Astrocyte (in vitro differentiated cells and primary cell): ENCODE data around the gene APP. TPM values are rescaled to one million over a fixed set of nuclear protein-coding genes. Genes with fewer than 3 reads are reported as not detected.

Experiments
- DNase-seq: peaks from one replicate; pipeline ENCODE4 v3.0.0-alpha.2; 2010; ENCODE audit warnings: low read depth
- FAIRE-seq: peaks from 2 replicates; lab custom pipeline; 2011; peaks lifted over from hg19 to GRCh38; lab: Jason Lieb, UNC
- H2AFZ ChIP-seq: 2 replicates; pipeline ENCODE4 v1.6.0; 2012; ENCODE audit warnings: low read depth, low read length, inconsistent platforms
- H3K27ac ChIP-seq: 2 replicates; pipeline ENCODE4 v1.5.1; 2011; ENCODE audit warnings: low read depth, low read length, inconsistent platforms
- H3K27me3 ChIP-seq: 2 replicates; pipeline ENCODE4 v1.6.0; 2011; ENCODE audit warnings: low read length, inconsistent platforms; ENCODE audit not compliant: insufficient read depth
- H3K36me3 ChIP-seq: 2 replicates; pipeline ENCODE4 v1.5.1; 2011; ENCODE audit warnings: low read length, inconsistent platforms; ENCODE audit not compliant: insufficient read depth
- H3K4me1 ChIP-seq: 2 replicates; pipeline ENCODE4 v1.5.1; 2011; ENCODE audit warnings: low read length, inconsistent platforms; ENCODE audit not compliant: insufficient read depth
- H3K4me2 ChIP-seq: 2 replicates; pipeline ENCODE4 v1.6.0; 2012; ENCODE audit warnings: low read length, inconsistent platforms
- H3K4me3 ChIP-seq: 2 replicates; pipeline ENCODE4 v1.5.1; 2011; ENCODE audit warnings: low read depth, mild to moderate bottlenecking, low read length, inconsistent platforms; ENCODE audit not compliant: insufficient read depth
- H3K79me2 ChIP-seq: 2 replicates; pipeline ENCODE4 v1.6.0; 2012; ENCODE audit warnings: mild to moderate bottlenecking, low read length, inconsistent platforms; ENCODE audit not compliant: insufficient read depth
- H3K9ac ChIP-seq: 2 replicates; pipeline ENCODE4 v1.6.0; 2012; ENCODE audit warnings: mild to moderate bottlenecking, low read length, inconsistent platforms
- H3K9me3 ChIP-seq: 2 replicates; pipeline ENCODE4 v1.5.1; 2012; ENCODE audit warnings: low read depth, mild to moderate bottlenecking, low read length, inconsistent platforms; ENCODE audit not compliant: insufficient read depth
- H4K20me1 ChIP-seq: 2 replicates; pipeline ENCODE4 v1.6.0; 2012; ENCODE audit warnings: low read length, inconsistent platforms; ENCODE audit not compliant: insufficient read depth
- H3K27ac Mint-ChIP-seq: one replicate; pipeline ENCODE4 v1.8.0; 2021; ENCODE audit warnings: mild to moderate bottlenecking, mixed read lengths; ENCODE audit not compliant: unreplicated experiment
- H3K27me3 Mint-ChIP-seq: one replicate; pipeline ENCODE4 v1.8.0; 2021; ENCODE audit warnings: low read depth, mixed read lengths; ENCODE audit not compliant: unreplicated experiment
- H3K36me3 Mint-ChIP-seq: one replicate; pipeline ENCODE4 v1.8.0; 2021; ENCODE audit warnings: low read depth, mixed read lengths; ENCODE audit not compliant: unreplicated experiment
- H3K4me1 Mint-ChIP-seq: one replicate; pipeline ENCODE4 v1.8.0; 2021; ENCODE audit warnings: low read depth, mixed read lengths; ENCODE audit not compliant: unreplicated experiment
- H3K4me3 Mint-ChIP-seq: one replicate; pipeline ENCODE4 v1.8.0; 2021; ENCODE audit warnings: mild to moderate bottlenecking, moderate library complexity, mixed read lengths; ENCODE audit not compliant: unreplicated experiment
- H3K9me3 Mint-ChIP-seq: one replicate; pipeline ENCODE4 v1.8.0; 2021; ENCODE audit warnings: mild to moderate bottlenecking, mixed read lengths; ENCODE audit not compliant: unreplicated experiment
- EZH2 ChIP-seq: IDR thresholded peaks from 2 replicates; pipeline ENCODE4 v1.6.1; 2012; ENCODE audit warnings: mild to moderate bottlenecking, low read length, inconsistent platforms; ENCODE audit not compliant: insufficient read depth
- total RNA-seq: library from RNA; stranded (reverse); gene quantifications from 2 replicates; pipeline ENCODE4 v1.2.1, GENCODE V29; 2021
- TF ChIP-seq, protein P1 (sequence below): IDR thresholded peaks from 2 replicates; pipeline ENCODE4 v1.5.1; 2011; ENCODE audit warnings: low read depth, mild to moderate bottlenecking, inconsistent platforms, low read length, moderate library complexity; ENCODE audit not compliant: insufficient read depth

APP gene
- total RNA-seq, 1 donor from 2014 or later: 823 TPM

DNA sequence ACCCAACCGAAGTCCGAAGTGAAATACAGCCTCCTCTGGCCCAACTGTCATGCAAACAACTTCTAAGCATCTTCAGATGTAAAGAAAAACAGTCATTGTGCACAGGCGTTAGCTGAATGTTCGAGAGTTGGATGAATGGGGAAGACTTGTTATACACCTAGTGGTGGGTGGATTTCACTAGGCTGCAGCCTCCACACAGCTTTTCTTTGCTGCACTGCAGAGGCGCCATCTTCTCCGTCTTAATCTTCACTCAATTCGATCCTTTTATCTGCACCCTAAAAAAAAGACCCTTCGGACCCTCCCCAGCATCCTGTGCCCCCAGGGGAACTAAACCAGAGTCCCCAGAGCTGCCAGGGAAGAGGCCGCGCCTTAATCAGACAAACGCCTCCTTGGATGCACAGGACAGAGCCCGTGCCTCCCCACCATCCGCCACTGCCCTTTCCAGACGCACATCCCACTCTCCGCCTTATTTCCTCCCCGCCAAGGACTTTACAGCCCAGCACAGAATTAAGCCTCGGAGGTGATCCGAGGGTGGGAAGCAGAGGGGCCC lies 1.4 kb downstream of the APP start:
- FAIRE-seq: peak; percentile 50
- peaks cover 29% of the 10 kb centered on the region for H3K4me1 Mint-ChIP-seq

GRCh38 chr21:26168371-26168770 lies 2.2 kb downstream of the APP start:
- peaks cover 45% of the 10 kb centered on the region for H4K20me1 ChIP-seq
- H3K27ac ChIP-seq: no peak overlapping the region
- Mint-ChIP-seq H3K4me1 (peaks cover 28% of the 10 kb centered on the region), H3K9me3 (no peaks in the 10 kb centered on the region), H3K36me3 (peaks cover 3% of the 10 kb centered on the region), H3K27me3 (peaks cover 1% of the 10 kb centered on the region), H3K27ac (peak overlapping the region; percentile 13), H3K4me3 (peak overlapping the region; percentile 96)
- peak overlapping the region; percentile 79 for H3K4me3 ChIP-seq
- H3K79me2 ChIP-seq: peaks cover 71% of the 10 kb centered on the region
- H3K4me1 ChIP-seq: peaks cover 24% of the 10 kb centered on the region
- no peak overlapping the region for H2AFZ ChIP-seq
- peak overlapping the region; percentile 92 for H3K4me2 ChIP-seq
- no peaks in the 10 kb centered on the region for H3K9me3 ChIP-seq
- no peaks in the 10 kb centered on the region for H3K36me3 ChIP-seq
- DNase-seq: no peak
- FAIRE-seq: no peak
- no peaks in the 10 kb centered on the region for H3K27me3 ChIP-seq
- no peak for TF ChIP-seq EZH2
- TF ChIP-seq, protein P1, sequence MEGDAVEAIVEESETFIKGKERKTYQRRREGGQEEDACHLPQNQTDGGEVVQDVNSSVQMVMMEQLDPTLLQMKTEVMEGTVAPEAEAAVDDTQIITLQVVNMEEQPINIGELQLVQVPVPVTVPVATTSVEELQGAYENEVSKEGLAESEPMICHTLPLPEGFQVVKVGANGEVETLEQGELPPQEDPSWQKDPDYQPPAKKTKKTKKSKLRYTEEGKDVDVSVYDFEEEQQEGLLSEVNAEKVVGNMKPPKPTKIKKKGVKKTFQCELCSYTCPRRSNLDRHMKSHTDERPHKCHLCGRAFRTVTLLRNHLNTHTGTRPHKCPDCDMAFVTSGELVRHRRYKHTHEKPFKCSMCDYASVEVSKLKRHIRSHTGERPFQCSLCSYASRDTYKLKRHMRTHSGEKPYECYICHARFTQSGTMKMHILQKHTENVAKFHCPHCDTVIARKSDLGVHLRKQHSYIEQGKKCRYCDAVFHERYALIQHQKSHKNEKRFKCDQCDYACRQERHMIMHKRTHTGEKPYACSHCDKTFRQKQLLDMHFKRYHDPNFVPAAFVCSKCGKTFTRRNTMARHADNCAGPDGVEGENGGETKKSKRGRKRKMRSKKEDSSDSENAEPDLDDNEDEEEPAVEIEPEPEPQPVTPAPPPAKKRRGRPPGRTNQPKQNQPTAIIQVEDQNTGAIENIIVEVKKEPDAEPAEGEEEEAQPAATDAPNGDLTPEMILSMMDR: no peak
- H3K9ac ChIP-seq: peak overlapping the region; percentile 91

More for the DNA sequence above, 1.4 kb downstream of the APP start:
- H3K9me3 ChIP-seq: no peaks in the 10 kb centered on the region
- H3K9ac ChIP-seq: peak overlapping the region; percentile 91
- peaks cover 4% of the 10 kb centered on the region for H3K27me3 Mint-ChIP-seq
- H3K27ac ChIP-seq: peak overlapping the region; percentile 75
- peaks cover 64% of the 10 kb centered on the region for H3K79me2 ChIP-seq
- TF ChIP-seq, protein P1: peak; percentile 57
- TF ChIP-seq EZH2: no peak
- peaks cover 42% of the 10 kb centered on the region for H4K20me1 ChIP-seq
- H3K9me3 Mint-ChIP-seq: no peaks in the 10 kb centered on the region
- H3K4me1 ChIP-seq: peaks cover 24% of the 10 kb centered on the region
- peak overlapping the region; percentile 83 for H3K27ac Mint-ChIP-seq
- H2AFZ ChIP-seq: peak overlapping the region; percentile 91
- H3K36me3 Mint-ChIP-seq: peaks cover 3% of the 10 kb centered on the region
- DNase-seq: peak; percentile 68
- H3K27me3 ChIP-seq: no peaks in the 10 kb centered on the region
- peak overlapping the region; percentile 92 for H3K4me2 ChIP-seq
- no peaks in the 10 kb centered on the region for H3K36me3 ChIP-seq
- H3K4me3 ChIP-seq: peak overlapping the region; percentile 79
- peak overlapping the region; percentile 96 for H3K4me3 Mint-ChIP-seq

DNA sequence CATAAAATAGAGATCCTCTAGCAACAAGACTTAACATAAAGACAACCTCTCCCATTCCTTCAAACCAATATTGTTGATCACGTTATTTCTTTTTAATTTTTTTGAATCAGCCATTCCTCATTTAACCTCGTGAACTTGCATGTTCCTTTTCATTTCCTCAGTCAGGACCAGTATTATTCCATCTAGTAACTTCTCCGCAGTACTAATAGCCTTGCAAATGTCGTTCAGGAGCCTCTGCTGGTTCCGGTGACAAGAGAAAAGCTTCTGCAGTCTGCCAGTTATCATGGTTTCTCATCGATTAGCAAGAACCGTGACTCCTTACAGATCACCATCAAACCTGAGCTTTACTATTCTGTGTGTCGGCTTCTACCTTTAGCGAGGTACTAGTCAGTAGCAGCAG lies 3.0 kb downstream of the APP start:
- peaks cover 51% of the 10 kb centered on the region for H4K20me1 ChIP-seq
- FAIRE-seq: no peak

More for the DNA sequence above, 3.0 kb downstream of the APP start:
- DNase-seq: no peak
- Histone ChIP-seq H3K9me3 (no peaks in the 10 kb centered on the region), H3K79me2 (peaks cover 79% of the 10 kb centered on the region), H2AFZ (no peak overlapping the region), H3K9ac (peak overlapping the region; percentile 19), H3K36me3 (no peaks in the 10 kb centered on the region), H3K27ac (no peak overlapping the region), H3K4me1 (peaks cover 24% of the 10 kb centered on the region), H3K4me3 (no peak overlapping the region), H3K4me2 (peak overlapping the region; percentile 92), H3K27me3 (no peaks in the 10 kb centered on the region)
- peaks cover 3% of the 10 kb centered on the region for H3K36me3 Mint-ChIP-seq
- H3K4me3 Mint-ChIP-seq: peak overlapping the region; percentile 96
- H3K9me3 Mint-ChIP-seq: no peaks in the 10 kb centered on the region
- H3K27me3 Mint-ChIP-seq: no peaks in the 10 kb centered on the region
- no peak overlapping the region for H3K27ac Mint-ChIP-seq
- H3K4me1 Mint-ChIP-seq: peaks cover 28% of the 10 kb centered on the region
- no peak for TF ChIP-seq EZH2
- TF ChIP-seq, protein P1: no peak
